Gastrocnemius medialis (tissue), 4 donors: ENCODE measurements around the gene CA9.

ENCODE experiments used
- CTCF ChIP-seq, 5 experiments: fragments of 450-650 bp in 3 of 5; fragments of 200-600 bp in 2 of 5; sonication (generic) in 2 of 5; IDR thresholded peaks in 4 of 5; conservative IDR thresholded peaks in 1 of 5; 1 replicate in 4 of 5; 2 replicates in 1 of 5; pipeline ENCODE4 v1.5.1; 2016 to 2019; ENCODE audit warnings: antibody characterized with exemption in 5 of 5, mild to moderate bottlenecking in 3 of 5, moderate library complexity in 3 of 5
- POLR2A ChIP-seq, 2 donors: fragments of 450-650 bp; IDR thresholded peaks; one replicate each; pipeline ENCODE4 v1.6.1; 2017; ENCODE audit warnings: antibody characterized with exemption in 2 of 2, mild to moderate bottlenecking in 2 of 2, moderate library complexity in 2 of 2

GRCh38 chr9:35635730-35636129 lies 38.0 kb upstream of the CA9 start:
- TF ChIP-seq CTCF (IDR thresholded peaks at IDR 0.05 in 4 of 5, conservative IDR thresholded peaks at IDR 0.05 in 1 of 5) = no peak
- TF ChIP-seq POLR2A (IDR thresholded peaks at IDR 0.05) = no peak
